GM12891 (cell line): ENCODE results near the gene GFOD1.

Source experiments
- PAX5 ChIP-seq: IDR thresholded peaks from 2 replicates; pipeline ENCODE4 v1.6.1; 2011; ENCODE audit warnings: low read length, moderate library complexity, mild to moderate bottlenecking; ENCODE audit not compliant: insufficient read depth, severe bottlenecking
- POLR2A ChIP-seq: IDR thresholded peaks from 2 replicates; pipeline ENCODE4 v1.6.1; 2011; ENCODE audit warnings: low read depth, low read length, control low read depth
- POLR2AphosphoS5 ChIP-seq: IDR thresholded peaks from 2 replicates; pipeline ENCODE4 v1.6.1; 2011; ENCODE audit warnings: low read depth, low read length, control low read depth
- POU2F2 ChIP-seq: IDR thresholded peaks from 2 replicates; pipeline ENCODE4 v1.6.1; 2011; ENCODE audit warnings: low read depth, mild to moderate bottlenecking, control low read depth, low read length, moderate library complexity
- SPI1 ChIP-seq: IDR thresholded peaks from 2 replicates; pipeline ENCODE4 v1.6.1; 2011; ENCODE audit warnings: low read depth, low read length, control low read depth
- TAF1 ChIP-seq: IDR thresholded peaks from 2 replicates; pipeline ENCODE4 v1.6.1; 2011; ENCODE audit warnings: low read depth, low read length, control low read depth

GRCh38 chr6:13463941-13464340, 23.5 kb downstream of the GFOD1 start:
- TF ChIP-seq TAF1 (no peak), POLR2A (no peak), POLR2AphosphoS5 (no peak), SPI1 (no peak), POU2F2 (no peak), PAX5 (no peak)
